ENCODE data around the gene HCN4.

Gene HCN4

DNA sequence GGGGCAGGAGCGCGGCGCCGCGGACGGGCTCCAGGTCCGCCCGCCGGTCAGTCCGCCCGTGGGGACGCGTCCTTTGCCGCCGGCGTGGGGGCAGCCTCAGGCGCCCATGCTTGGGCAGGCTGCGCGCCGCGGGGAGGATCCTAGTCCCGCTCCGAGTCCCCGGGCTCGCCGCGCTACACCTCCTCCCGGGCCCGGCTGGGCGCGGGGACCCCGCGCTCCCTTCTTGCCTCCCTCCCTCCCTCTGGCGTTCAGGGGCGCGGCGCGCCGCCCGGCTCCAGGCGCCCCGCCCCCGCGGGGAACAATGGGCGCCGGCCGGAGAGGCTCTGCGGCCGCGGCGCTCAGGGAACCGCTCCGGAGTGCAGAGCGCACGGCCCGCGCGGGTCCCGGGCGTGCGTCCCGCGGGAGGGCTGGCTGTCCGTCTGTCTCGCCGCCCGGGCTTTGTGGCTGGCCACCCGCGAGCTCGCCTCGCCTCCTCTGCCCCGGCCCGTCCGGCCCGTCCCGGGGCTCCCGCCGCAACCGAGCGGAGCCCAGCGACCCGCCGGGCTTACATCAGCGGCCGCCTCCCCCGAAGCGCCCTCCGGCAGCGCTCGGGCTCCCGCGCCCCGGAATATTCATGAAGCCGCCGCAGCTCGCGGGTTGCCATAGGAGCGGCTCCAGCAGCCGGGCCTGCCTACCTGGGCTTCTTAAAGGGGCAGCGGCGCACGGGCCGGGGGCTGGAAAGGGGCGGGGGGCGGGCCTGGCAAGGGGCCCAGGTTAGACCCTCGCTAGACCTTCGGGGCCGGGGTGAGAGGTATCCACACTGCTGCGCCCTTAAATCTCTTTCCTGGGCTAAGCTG, at the start of gene HCN4:
TSS of gene HCN4 (minus strand) at position 658 of the 836 bp plus-strand sequence. CDS start 688 bp downstream, outside the sequence.
- DNase-seq = no peak

DNA sequence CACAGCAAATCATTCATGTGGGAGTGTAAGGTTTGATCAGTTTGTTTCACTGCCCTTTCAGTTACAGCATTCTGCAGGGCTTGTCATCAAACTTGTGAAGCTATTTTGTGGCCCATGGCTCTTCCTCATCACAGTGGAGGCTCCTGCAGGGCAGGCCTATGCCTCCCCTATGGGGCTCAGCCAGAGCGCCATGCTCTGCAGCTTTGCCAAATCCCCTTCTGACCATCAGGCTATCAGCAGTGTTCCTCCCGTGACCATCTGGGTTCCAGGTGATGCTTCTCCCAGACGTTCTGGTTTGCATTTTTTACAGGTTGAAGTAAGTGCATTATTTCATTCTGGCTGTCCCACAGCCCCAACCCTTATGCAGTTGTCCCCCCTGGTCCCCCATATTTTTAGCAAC, 46.1 kb upstream of the HCN4 start:
- DNase-seq = no peak

DNA sequence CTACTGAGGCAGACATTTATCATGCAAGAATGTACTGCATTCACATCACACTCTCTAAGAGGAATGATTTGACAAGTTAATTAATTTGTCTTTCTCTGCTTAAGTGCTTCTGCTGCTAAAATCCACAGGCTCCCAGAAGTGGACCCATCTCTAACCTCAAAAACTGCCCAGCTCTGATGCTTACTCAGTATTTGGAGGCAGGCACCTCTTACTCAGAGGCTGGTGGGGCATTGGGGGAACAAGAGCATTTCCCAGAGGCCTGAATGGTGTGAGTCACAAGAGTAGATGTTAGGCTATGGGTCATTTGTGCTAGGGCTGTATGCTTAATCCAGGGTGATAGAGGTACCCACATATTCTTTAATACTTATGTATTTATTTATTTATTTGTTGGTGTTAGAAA, 34.4 kb upstream of the HCN4 start:
- DNase-seq = no peak

DNA sequence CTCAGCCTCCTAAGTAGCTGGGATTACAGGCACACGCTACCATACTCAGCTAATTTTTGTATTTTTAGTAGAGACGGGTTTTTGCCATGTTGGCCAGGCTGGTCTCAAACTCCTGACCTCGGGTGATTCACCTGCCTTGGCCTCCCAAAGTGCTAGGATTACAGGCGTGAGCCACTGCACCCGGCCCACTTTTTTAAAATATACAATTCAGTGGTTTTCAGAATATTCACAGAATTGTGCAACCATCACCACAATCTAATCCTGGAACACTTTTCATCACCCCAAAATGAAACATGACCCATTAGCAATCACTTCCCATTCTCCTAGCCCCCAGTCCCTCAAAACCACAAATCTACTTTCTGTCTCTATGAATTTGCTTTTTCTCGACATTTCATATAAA, 31.5 kb upstream of the HCN4 start:
- DNase-seq = peak; percentile 55

DNA sequence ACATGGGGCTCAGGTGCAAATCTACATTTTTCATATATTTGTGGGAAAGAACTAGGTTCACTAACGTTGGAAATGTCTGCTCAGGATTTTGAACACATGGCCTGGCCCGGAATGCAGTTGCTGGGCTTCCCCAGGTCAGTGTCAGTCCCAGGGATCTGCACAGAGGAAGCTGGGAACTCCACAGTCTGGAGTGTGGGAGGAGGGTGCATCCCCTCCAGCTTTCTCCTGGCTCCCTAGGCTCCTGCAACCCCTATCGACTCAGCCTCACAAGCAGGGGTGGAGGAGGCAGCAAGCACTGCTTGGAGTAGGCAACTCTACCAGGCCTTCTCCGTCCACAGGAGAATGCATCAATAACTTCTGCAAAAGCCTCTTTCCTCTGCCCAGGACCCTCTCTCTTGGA, 30.1 kb upstream of the HCN4 start:
- no peak for DNase-seq

DNA sequence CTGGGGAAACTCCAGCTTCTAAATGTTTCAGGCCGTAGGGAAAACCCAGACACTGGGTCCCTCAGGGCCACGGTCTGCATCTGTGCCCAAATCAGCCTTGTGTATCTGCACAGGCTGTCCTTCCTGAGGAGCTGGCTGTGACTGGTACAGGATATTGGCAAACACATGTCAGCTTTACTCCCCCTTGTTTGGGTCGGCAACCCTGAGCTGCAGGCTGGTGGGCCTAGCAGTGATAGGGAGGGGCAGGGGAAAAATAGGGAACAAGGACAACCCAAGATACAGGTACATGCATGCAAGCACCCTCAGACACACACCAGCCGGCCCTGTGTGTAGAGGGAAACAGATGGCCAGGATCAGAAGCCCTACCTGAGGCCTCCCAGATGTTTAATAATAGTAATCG, 28.7 kb upstream of the HCN4 start:
- DNase-seq = no peak

DNA sequence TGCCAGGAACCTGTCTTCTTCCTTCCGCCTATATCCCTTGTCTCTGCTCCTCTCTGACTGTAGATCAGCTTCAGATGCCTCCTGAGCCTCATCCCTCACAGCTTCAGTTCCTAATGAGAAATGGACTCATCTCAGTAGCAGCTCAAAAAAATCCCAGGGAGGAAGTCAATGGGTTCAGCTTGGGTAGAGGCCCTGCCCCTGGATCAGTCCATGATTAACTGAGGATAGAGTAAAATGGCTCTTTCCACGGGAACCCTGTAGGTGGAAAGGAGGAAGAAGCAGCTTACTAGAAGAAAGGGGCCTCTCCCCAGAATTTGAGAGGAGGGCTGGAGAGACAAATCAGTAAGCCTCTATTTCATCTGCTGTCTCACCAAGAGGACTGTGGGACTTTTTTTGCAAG, 26.9 kb upstream of the HCN4 start:
- DNase-seq = no peak

DNA sequence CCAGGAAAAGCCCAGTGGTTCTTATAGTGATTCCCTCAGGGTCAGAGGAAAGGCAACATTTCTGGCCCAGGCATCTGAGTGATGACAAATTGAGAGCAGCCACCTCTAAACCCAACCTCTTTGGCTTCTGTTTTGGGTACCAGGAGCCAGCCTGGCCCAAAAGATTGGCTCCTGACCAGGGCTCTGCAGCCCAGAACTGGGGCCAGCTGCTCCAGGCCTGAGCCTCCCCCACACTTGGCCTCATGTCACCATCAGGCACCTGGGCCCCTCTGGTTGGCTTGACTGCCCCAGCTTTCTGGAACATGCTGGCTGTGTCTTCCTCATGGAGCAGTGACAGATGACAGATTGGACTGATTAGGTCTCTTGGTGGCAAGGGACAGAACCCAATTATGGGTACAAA, 26.0 kb upstream of the HCN4 start:
- no peak for DNase-seq

DNA sequence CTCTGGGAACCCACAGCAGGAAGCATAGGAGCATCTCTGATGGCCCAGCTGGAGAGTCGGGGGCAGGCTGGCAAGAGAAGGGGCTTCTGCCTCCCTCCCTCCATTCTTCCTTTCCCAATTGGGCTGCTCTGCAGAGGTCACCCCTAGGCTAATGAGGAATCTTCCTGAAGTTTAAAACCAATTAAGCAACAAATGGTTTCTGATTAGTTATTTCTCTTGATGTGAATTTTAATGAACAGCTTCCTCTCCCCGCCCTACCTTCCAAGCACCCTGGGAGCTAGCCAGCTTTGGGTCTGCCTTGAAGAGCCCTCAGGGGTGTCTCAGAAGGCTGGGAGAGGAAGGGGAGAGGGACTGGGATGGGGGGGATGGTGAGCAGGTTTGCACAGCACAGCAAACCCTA, 24.6 kb upstream of the HCN4 start:
- no peak for DNase-seq

DNA sequence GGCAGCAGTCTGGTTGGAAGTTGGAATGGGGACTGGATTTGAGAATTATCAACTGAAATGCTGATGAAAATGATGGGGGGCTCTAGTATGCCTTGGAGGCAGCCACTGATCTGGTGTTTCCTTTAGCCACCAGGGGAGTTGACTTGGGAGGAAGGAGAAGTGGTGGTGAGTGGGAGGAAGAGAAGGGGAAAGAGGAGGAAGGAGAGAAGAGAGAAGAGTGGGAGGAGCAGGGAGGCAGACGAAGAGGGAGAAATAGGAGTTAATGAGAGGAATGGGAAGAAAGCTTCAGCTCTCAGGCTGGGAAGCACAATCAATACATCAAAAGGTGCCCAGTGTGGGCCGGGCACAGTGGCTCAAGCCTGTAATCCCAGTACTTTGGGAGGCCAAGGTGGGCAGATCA, 23.3 kb upstream of the HCN4 start:
- no peak for DNase-seq

DNA sequence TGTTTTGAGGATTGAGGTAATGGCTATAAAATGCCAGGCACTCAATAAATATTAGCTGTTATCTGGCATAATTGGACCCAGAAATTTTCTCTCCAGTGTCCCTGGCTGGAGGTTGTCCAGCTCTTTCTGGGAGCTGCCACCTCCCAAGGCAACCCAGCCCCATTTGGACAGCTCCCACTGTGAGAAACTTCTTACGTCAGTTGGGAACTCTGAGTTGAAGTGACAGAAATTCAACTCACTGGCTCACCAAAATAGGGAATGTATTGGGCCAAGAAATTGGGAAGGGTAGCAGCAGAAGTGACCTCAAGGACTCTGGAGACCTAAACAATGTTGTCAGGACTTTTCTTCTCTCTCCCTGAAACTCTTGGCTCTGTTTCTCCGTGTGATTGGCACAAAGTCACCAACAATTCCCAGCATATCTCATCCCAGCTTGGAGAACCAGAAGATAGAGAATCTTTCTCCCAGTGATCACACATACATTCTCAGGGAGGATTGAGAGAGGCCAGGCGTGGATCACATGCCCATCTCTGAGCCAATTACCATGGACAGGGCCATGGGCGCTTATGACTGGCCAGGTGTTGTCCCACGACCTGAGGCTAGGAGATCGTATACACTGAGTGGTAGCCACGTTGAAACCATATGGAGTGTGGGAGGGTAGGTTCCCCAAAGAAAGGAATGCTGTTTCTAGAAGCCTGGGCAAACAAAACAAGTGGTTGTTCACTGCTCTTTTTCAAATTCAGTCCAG, 22.5 kb upstream of the HCN4 start:
- no peak for DNase-seq

DNA sequence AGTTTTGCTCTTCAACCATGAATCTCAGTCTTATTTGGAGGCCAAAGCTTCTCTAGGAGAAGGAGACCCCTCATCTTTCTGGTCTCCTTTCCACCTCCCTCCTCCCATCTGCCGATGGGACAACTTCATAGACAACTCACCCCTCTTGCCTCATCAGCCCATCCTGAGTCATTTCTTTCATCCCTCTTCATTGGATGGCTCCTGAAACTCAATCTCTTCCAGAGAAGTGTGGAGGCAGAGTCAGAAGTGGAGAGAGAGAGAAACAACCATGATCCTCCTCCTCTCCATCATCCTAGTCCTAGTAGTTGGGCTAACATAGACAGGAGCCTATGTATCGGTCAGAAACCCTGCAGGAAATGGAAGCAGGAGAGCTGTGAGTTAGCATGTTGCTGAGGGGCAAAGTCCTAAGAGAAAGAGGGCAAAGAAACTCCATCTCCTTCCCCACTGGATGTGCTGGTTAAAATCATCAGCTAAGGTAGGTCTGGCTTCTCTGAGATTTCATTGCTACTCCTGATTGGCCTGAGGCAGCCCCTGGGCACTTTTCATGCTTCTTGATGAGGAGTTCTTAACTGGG, 21.3 kb upstream of the HCN4 start:
- no peak for DNase-seq

DNA sequence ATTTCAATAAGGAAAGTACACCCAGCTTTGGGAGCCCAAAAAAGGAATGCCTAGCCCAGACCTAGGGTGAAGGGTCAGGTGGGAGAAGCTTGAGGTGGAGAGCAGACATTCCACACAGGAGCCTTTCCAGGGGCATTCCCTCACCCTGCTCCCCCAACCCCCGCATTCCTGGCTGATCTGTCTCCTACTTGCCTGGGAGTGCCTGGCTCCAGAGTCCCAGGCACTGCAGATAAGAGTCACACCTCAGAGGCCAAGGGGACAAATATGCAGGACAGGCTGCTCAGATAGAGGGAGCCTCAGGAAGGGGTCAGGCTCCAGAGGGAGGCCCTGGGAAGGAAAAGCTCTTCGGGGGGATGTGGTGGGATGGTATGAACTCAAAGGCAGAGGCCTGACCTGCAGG, 20.8 kb upstream of the HCN4 start:
- no peak for DNase-seq

DNA sequence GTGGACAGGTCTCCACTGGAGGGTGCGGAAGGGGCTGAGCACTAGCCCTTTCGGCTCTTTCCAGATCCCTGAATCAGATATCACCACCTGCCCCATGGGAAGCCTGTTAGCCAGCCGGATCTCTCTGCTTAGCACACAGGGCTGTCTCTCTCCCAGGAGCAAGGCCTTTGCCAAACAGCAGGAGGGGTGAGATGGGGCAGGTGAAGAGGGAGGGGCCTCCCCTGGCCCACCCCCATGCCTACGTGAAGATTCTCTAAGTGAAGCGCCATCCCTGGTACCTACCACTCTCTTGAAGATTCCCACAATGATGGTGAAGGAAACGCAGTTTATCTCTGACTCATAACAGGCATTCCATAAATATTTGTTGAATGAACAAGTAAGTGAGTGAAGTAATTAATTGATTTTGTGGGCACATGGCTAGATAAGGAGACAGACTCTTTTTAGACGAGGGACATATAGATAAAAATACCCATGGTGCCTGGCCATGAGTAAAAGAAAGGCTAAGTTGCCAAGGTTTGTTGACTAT, 19.6 kb upstream of the HCN4 start:
- DNase-seq = peak; percentile 75

DNA sequence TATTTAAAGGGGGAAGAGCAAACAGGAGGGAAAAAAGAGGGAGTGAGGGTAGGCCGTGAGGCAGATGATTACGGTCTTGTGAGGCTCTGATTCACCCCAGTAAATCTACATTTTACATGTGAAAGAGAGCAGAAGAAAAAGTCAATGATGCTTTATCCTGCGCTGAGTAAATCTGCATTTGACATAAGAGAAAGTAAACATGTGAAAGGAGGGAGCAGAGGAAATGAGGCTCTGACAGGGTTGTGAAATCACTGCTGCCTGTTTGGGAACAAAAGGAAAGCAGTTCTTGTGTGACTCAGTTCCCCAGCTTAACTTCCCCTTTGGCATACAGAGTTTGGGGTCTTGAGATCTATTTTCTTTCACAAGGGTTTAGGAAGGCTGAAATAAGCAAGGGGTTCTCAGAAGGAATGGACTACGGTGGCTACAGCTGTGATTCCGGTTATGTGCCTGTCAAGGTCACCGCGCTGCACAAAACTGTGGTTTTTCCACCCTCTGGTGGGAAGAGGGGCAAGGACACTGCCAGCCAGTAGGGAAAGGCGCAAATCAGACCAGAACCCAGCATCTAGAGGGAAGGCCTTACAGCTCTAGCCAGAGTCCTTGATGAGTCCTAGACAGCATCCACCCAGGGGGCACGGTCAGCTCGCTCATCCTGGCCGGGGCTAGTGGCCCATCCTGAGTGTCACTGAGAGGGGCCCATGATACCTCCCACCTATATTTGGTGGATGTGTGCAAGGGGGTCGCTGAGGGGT, 18.9 kb upstream of the HCN4 start:
- DNase-seq = peak; percentile 35

DNA sequence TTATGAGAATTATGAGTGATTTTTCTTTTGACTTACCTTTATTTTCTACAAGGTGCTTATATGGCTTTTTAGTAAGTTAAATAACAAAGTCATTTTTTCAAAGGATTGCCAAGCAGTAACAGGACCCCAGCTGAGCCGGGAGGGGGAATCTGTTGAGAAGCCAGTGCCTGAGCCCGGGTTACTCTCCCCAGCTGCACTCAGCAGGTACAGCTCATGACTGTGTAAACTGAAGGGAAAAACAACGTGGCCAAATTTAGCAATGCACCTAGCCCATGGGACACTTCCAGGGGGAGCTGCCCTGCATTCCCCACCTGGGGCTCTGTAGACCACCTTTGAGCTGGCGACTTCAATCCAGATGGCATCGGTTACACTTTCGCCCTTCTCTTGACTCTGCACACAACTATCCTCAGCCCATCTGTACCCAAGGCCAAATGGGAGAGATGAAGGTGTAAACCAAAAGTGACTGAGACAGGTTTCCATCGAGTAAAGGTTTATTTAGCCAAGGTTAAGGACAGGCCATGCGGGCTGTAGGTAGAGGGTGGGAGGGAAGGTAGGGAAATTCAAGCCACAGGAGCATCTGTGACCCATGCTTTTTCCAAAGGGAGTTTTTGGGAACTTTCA, 18.2 kb upstream of the HCN4 start:
- DNase-seq = no peak

DNA sequence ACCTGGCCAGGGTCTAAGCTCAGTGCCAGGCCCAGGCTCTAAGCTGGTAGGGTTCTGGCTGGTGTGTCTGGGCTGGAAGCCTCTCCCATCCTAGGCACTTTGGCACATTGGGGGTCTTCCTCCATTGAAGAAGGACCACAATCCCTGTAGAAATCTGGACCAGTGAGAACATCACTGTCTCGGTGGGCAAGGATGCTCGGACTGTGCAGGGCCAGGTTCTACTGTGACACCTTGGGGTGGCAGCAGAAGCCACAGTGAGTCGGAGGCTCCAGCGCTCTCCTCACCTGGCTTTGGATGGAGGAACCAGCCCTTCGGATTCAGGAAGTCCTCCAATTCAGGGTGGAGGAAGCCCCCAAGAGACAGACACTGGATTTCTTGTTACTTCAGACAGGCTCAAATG, 17.5 kb upstream of the HCN4 start:
- no peak for DNase-seq

DNA sequence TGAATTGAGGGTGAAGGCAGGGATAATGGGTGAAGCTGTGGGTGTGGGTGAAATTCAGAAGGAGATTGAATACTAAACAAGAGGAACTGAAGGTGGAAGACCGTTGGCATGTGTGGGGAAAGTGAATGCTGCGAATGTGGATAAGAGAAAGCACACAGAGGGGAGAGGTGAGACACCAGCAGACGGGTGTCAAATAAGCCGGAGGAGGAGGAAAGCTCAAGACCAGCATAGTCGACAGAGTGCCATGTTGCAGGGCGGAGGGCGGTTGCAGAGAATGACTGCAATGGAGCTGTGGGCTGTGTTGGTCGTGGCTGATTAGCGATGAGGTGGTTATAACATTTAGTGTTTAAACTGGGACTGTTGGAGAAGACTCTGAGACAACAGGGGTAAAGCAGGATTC, 16.4 kb upstream of the HCN4 start:
- no peak for DNase-seq

DNA sequence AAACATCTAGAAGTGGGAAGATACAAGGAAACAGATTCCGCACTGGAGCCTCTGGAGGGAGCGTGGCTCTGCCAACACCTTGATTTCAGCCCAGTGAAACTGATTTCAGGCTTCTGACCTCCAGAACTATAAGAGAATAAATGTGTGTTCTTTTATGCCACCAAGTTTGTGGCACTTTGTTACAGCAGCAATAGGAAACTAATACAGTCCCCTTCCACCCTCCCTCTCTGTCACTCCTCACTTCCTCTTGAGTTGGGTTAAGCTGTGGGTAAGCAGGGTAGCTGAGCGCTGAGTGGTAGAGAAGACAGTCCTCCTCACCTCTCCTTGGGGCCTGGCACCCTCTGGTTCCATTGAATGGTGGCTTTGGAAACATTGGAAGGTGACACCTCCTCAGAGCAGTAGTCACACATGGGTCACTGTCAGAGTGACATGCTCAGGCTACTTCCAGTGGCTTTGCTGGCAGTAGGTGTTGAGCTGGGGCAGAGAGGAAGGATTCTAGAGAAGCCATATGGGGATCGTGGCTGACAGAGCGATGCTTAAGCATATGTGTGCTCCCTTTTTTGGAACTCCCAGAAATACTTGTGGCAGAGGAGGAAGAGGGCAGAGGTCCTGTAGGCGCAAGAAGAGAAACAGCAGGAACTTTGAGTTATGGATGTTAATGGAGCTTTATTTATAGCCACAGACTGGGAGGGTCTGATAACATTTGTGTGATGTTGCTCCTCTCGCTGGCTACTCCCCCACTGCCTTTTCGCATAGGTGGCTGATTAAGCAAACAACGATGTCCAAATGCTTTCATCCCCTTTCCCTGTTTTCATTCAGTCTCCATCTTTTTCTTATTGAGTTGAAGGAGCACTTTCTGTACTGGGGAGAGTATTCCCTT, 14.8 kb upstream of the HCN4 start:
- DNase-seq = no peak

DNA sequence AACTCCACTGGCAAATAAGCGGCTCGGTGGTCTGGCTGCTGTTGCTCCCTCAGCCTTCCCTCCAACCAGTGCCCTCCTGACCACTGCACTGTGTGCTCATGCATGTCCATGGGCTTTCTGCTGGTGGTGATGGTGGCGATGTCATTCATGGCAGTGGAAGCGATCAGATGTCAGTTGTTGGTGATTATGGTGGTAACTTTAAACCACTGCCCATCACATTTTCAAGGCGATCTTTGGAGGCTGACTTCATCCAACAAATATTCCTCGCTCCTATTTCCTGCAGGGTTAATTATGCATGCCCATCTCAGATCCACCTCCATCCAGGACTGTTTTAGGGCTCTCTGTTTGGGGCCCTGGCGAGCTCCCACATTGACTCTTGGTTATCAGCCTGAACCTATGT, 13.4 kb upstream of the HCN4 start:
- no peak for DNase-seq

DNA sequence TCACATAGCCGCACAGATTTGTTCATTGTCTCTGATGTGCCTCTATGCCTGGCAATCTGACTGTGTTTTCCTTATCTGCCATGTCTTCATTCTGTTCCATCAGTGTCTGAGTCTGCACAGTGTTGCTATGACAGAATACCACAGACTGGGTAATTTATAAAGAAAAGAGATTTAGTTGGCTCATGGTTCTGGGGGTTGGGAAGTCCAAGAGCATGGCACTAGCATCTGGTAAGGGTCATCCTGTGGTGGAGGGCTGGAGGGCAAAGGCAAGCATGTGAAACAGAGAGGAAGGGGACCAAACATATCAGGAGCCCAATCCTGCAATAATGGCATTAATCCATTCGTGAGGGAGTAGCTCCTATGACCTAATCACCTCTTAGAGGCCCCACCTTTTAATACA, 11.9 kb upstream of the HCN4 start:
- DNase-seq = no peak

DNA sequence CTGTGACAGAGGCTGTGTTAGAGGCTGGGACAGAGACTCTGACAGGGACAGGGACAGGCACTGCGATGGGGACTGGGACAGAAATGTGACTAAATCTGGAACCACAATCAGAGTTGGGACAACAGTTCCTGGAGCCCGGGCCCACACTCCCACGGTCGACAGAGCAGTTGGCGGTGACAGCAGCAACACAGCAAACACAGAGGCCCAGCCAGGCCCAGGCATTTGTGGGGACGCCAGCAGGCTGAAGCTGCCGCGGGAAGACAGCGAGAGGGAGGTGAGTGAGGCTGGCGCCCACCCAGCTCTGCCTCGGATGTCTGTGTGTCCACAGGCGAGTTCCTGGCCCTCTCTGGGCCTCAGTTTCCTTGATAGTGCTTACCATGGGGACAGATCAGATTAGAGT, 9.3 kb upstream of the HCN4 start:
- no peak for DNase-seq

Data from fibroblast of skin of right biceps (primary cell).